Breast epithelium (tissue), 3 donors: ENCODE results near the gene PLEKHG4B.

Experiments used
- POLR2A ChIP-seq: fragments of 450-650 bp; IDR thresholded peaks from one replicate; pipeline ENCODE4 v1.6.1; 2016; ENCODE audit warnings: antibody characterized with exemption, mild to moderate bottlenecking, moderate library complexity
- POLR2AphosphoS5 ChIP-seq, 3 donors: sonication (generic); formaldehyde crosslinking; IDR thresholded peaks; one replicate each; pipeline ENCODE4 v1.6.1; 2017; ENCODE audit warnings: antibody characterized with exemption in 3 of 3
- TF ChIP-seq, protein P1 (sequence below), 3 donors: fragments of 450-650 bp; IDR thresholded peaks; one replicate each; pipeline ENCODE4 v1.5.1; 2016 to 2017; ENCODE audit warnings: antibody characterized with exemption in 3 of 3, mild to moderate bottlenecking in 3 of 3, moderate library complexity in 3 of 3

DNA sequence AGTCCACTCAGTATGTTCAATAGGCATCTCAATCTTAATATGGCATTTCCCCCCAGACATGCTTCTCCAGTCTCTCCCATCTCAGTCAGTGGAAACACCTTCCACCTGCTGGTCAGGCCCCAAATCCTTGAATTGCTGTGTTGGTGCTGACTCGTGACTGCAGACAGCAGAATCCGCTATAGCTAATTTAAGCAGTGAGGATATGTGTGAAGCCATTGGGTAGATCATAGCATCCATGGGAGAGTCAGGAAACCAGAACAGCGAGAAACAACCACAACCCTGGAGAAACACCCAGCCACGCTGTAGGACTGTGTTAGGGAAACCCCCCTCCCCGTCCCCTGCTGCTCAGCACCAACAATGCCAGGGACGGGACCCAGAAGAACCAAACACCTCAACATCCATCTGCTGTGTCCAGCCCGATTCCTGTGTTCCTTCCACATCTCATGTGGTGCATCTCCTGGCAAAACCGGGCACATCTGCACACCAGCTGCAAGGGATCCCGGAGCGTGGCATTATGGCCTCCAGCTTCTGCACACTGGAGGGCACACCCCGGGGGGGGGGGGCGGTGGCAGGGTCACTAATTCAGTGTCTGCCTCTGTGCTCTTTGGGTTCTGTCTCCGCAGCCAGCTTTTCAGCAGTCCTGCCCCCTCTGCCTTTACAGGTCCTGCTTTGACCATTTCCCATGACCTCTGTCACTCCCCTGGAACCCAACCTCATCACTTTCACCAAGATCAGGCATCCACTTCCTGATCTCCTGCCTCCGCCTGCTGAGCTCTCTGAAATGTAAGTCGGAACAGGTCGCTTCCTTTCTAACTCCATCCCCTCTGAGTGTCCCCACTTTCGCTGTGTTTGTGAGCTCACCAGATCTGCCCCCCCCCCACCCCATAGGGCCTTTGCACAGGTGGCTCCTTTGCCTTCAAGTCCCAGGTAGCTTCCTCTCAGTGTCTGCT is 2.4 kb upstream of the PLEKHG4B start:
- TF ChIP-seq, protein P1, sequence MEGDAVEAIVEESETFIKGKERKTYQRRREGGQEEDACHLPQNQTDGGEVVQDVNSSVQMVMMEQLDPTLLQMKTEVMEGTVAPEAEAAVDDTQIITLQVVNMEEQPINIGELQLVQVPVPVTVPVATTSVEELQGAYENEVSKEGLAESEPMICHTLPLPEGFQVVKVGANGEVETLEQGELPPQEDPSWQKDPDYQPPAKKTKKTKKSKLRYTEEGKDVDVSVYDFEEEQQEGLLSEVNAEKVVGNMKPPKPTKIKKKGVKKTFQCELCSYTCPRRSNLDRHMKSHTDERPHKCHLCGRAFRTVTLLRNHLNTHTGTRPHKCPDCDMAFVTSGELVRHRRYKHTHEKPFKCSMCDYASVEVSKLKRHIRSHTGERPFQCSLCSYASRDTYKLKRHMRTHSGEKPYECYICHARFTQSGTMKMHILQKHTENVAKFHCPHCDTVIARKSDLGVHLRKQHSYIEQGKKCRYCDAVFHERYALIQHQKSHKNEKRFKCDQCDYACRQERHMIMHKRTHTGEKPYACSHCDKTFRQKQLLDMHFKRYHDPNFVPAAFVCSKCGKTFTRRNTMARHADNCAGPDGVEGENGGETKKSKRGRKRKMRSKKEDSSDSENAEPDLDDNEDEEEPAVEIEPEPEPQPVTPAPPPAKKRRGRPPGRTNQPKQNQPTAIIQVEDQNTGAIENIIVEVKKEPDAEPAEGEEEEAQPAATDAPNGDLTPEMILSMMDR (IDR thresholded peaks at IDR 0.05): no peak
- TF ChIP-seq POLR2AphosphoS5 (IDR thresholded peaks at IDR 0.05): no peak
- no peak for TF ChIP-seq POLR2A
